ENCODE results near the gene NUBP2.
A peak's percentile ranks its signal among the peaks of the same experiment; 100 is the strongest.

The NUBP2 gene

GRCh38 chr16:1743376-1744337 is 39.1 kb upstream of the NUBP2 start:
- H3K27ac ChIP-seq: peak overlapping the region; percentile 23; the same call in 1 of the 2 replicates
- ChIA-PET CTCF (interaction anchor here (0.5 to 1.4 kb wide), 4 partner anchors 19 to 52 kb away, joined by 3 to 10 read pairs (median 5); partner anchors contain the start of genes EME2 and MRPS34), POLR2A (ENCODE audit: low non-redundant PET) (interaction anchor here (0.6 to 1.4 kb wide), 4 partner anchors 11 to 133 kb away, joined by 3 to 4 read pairs (median 3); partner anchors contain the start of gene MAPK8IP3)
- DNase-seq (ENCODE audit: low spot score): peak; percentile 76
- no peak for TF ChIP-seq CTCF (conservative IDR thresholded peaks at IDR 0.05; ENCODE audit: low read depth)

GRCh38 chr16:1744338-1744840 is 38.4 kb upstream of the NUBP2 start:
- no peak for TF ChIP-seq CTCF (conservative IDR thresholded peaks at IDR 0.05; ENCODE audit: low read depth)
- ChIA-PET CTCF (interaction anchor here (0.9 to 1.4 kb wide), 2 partner anchors 28 to 66 kb away, joined by 3 read pairs; partner anchors contain the start of genes EME2, JPT2 and MRPS34), POLR2A (ENCODE audit: low non-redundant PET) (interaction anchor here (0.9 to 1.4 kb wide), 2 partner anchors 26 to 39 kb away, joined by 3 to 4 read pairs; partner anchors contain the start of gene MAPK8IP3)
- H3K27ac ChIP-seq: peak overlapping the region; percentile 23; the same call in 1 of the 2 replicates
- DNase-seq (ENCODE audit: low spot score): no peak

GRCh38 chr16:1745181-1745899 is 37.4 kb upstream of the NUBP2 start:
- ChIA-PET POLR2A (ENCODE audit: low non-redundant PET) (interaction anchor here (1.1 to 1.4 kb wide), 2 partner anchors 24 to 39 kb away, joined by 3 to 4 read pairs; partner anchors contain the start of gene MAPK8IP3), CTCF (interaction anchor here (0.6 to 1.5 kb wide), 8 partner anchors 9 to 67 kb away, joined by 3 to 11 read pairs (median 3); partner anchors contain the start of genes EME2, JPT2, MAPK8IP3 and MRPS34)
- H3K27ac ChIP-seq: peak overlapping the region; percentile 48
- no peak for TF ChIP-seq CTCF (conservative IDR thresholded peaks at IDR 0.05; ENCODE audit: low read depth)
- peak; percentile 69 for DNase-seq (ENCODE audit: low spot score)

- CTCF ChIA-PET: interaction anchor here (0.6 to 1.5 kb wide), 6 partner anchors 8 to 111 kb away, joined by 3 to 11 read pairs (median 3); partner anchors contain the start of gene MAPK8IP3
- POLR2A ChIA-PET (ENCODE audit: low non-redundant PET): interaction anchor here (0.6 to 1.4 kb wide), 3 partner anchors 9 to 40 kb away, joined by 3 to 4 read pairs (median 3); partner anchors contain the start of gene MAPK8IP3
- DNase-seq (ENCODE audit: low spot score): peak; percentile 84
- TF ChIP-seq CTCF (conservative IDR thresholded peaks at IDR 0.05; ENCODE audit: low read depth): no peak
- H3K27ac ChIP-seq: peak overlapping the region; percentile 48
Observed at GRCh38 chr16:1745900-1746692, 36.7 kb upstream of the NUBP2 start.

GRCh38 chr16:1746693-1747195 is 36.0 kb upstream of the NUBP2 start:
- POLR2A ChIA-PET (ENCODE audit: low non-redundant PET): no interaction called here
- CTCF ChIA-PET: interaction anchor here (1.4 to 1.5 kb wide), 2 partner anchors 23 to 41 kb away, joined by 5 to 11 read pairs; partner anchors contain the start of gene MAPK8IP3
- no peak for DNase-seq (ENCODE audit: low spot score)
- peak overlapping the region; percentile 48 for H3K27ac ChIP-seq
- TF ChIP-seq CTCF (conservative IDR thresholded peaks at IDR 0.05; ENCODE audit: low read depth): no peak
